H9 (cell line): ENCODE measurements around the gene FBXL13. TPM values are rescaled to one million over a fixed set of nuclear protein-coding genes. Genes with fewer than 3 reads are reported as not detected.

ENCODE experiments used
- DNase-seq: peaks from one replicate; pipeline ENCODE4 v3.0.0-alpha.2; 2017
- H2AFZ ChIP-seq: one replicate; pipeline ENCODE4 v1.6.1; 2013; ENCODE audit warnings: mild to moderate bottlenecking, low read length, control low read depth, moderate library complexity
- H2AK5ac ChIP-seq: 2 replicates; pipeline ENCODE4 v1.6.1; 2013; ENCODE audit warnings: low read length, control low read depth, mixed read lengths; ENCODE audit not compliant: insufficient read length
- H2BK120ac ChIP-seq: one replicate; pipeline ENCODE4 v1.6.1; 2013; ENCODE audit warnings: low read depth, mild to moderate bottlenecking, low read length, control low read depth, inconsistent platforms; ENCODE audit not compliant: poor library complexity, severe bottlenecking
- H2BK12ac ChIP-seq: 2 replicates; pipeline ENCODE4 v1.6.1; 2013; ENCODE audit warnings: low read length, control low read depth, mixed read lengths, low read depth; ENCODE audit not compliant: insufficient read length
- H2BK15ac ChIP-seq: 2 replicates; pipeline ENCODE4 v1.6.1; 2013; ENCODE audit warnings: low read depth, low read length, control low read depth
- H2BK20ac ChIP-seq: one replicate; pipeline ENCODE4 v1.6.1; 2013; ENCODE audit warnings: low read depth, mild to moderate bottlenecking, low read length, control low read depth, inconsistent platforms; ENCODE audit not compliant: poor library complexity, severe bottlenecking
- H2BK5ac ChIP-seq: 2 replicates; pipeline ENCODE4 v1.6.1; 2013; ENCODE audit warnings: low read length, control low read depth, mixed read lengths; ENCODE audit not compliant: insufficient read length
- H3K14ac ChIP-seq: 2 replicates; pipeline ENCODE4 v1.6.1; 2013; ENCODE audit warnings: low read length, control low read depth; ENCODE audit not compliant: insufficient read depth
- H3K18ac ChIP-seq: 2 replicates; pipeline ENCODE4 v1.6.1; 2013; ENCODE audit warnings: low read depth, mild to moderate bottlenecking, mixed read lengths, low read length, control low read depth; ENCODE audit not compliant: insufficient read length
- H3K23ac ChIP-seq: 2 replicates; pipeline ENCODE4 v1.6.1; 2013; ENCODE audit warnings: low read length, control low read depth, mixed read lengths, low read depth; ENCODE audit not compliant: insufficient read length
- H3K23me2 ChIP-seq: 2 replicates; pipeline ENCODE4 v1.6.1; 2013; ENCODE audit warnings: low read depth, mild to moderate bottlenecking, mixed read lengths, low read length, control low read depth; ENCODE audit not compliant: insufficient read length, poor library complexity, severe bottlenecking
- H3K27ac ChIP-seq: 2 replicates; pipeline ENCODE4 v1.5.1; 2013; ENCODE audit warnings: low read length, control low read depth, mixed read lengths, low read depth; ENCODE audit not compliant: insufficient read length
- H3K27me3 ChIP-seq: 2 replicates; pipeline ENCODE4 v1.6.1; 2013; ENCODE audit warnings: low read length, control low read depth, inconsistent platforms; ENCODE audit not compliant: insufficient read depth
- H3K4ac ChIP-seq: 2 replicates; pipeline ENCODE4 v1.6.1; 2013; ENCODE audit warnings: low read depth, mild to moderate bottlenecking, control low read depth, inconsistent platforms, low read length, moderate library complexity
- H3K4me1 ChIP-seq: 2 replicates; pipeline ENCODE4 v1.6.1; 2013; ENCODE audit warnings: low read length, control low read depth, inconsistent platforms; ENCODE audit not compliant: insufficient read depth
- H3K4me2 ChIP-seq: 2 replicates; pipeline ENCODE4 v1.6.1; 2013; ENCODE audit warnings: low read length, control low read depth, mixed read lengths; ENCODE audit not compliant: insufficient read length, insufficient read depth
- H3K56ac ChIP-seq: 2 replicates; pipeline ENCODE4 v1.6.1; 2013; ENCODE audit warnings: low read depth, mild to moderate bottlenecking, mixed read lengths, low read length, control low read depth; ENCODE audit not compliant: insufficient read length
- H3K79me1 ChIP-seq: 2 replicates; pipeline ENCODE4 v1.6.1; 2013; ENCODE audit warnings: low read depth, mild to moderate bottlenecking, moderate library complexity, low read length, control low read depth, inconsistent platforms; ENCODE audit not compliant: insufficient read depth, poor library complexity, severe bottlenecking
- H3K79me2 ChIP-seq: 2 replicates; pipeline ENCODE4 v1.6.1; 2013; ENCODE audit warnings: low read length, control low read depth, inconsistent platforms; ENCODE audit not compliant: insufficient read depth
- H3K9ac ChIP-seq: 2 replicates; pipeline ENCODE4 v1.6.1; 2013; ENCODE audit warnings: low read length, control low read depth, mixed read lengths; ENCODE audit not compliant: insufficient read length; ENCODE audit errors: extremely low read depth
- H3K9me3 ChIP-seq: one replicate; pipeline ENCODE4 v1.6.1; 2013; ENCODE audit warnings: low read depth, low read length, inconsistent platforms; ENCODE audit not compliant: control insufficient read depth
- H3T11ph ChIP-seq: one replicate; pipeline ENCODE4 v1.6.1; 2013; ENCODE audit warnings: mild to moderate bottlenecking, low read length, control low read depth, inconsistent platforms
- H4K20me1 ChIP-seq: one replicate; pipeline ENCODE4 v1.6.1; 2013; ENCODE audit not compliant: control insufficient read depth, insufficient read length, insufficient read depth
- H4K5ac ChIP-seq: 2 replicates; pipeline ENCODE4 v1.6.1; 2013; ENCODE audit warnings: low read depth, mild to moderate bottlenecking, mixed read lengths, low read length, control low read depth; ENCODE audit not compliant: insufficient read length
- H4K8ac ChIP-seq: replicated peaks from 2 replicates; pipeline ENCODE4 v1.6.1; 2013; ENCODE audit warnings: low read length, control low read depth, mixed read lengths, low read depth; ENCODE audit not compliant: insufficient read length
- H4K91ac ChIP-seq: 2 replicates; pipeline ENCODE4 v1.6.1; 2013; ENCODE audit warnings: low read depth, mild to moderate bottlenecking, moderate library complexity, mixed read lengths, low read length, control low read depth; ENCODE audit not compliant: insufficient read length
- H3K27ac Mint-ChIP-seq, 3 experiments: 2 replicates in 2 of 3; 3 replicates in 1 of 3; pipeline ENCODE4 v1.8.0; 2020 to 2021; ENCODE audit warnings: mixed read lengths in 3 of 3, mild to moderate bottlenecking in 1 of 3, moderate library complexity in 1 of 3
- H3K27me3 Mint-ChIP-seq: 2 replicates; pipeline ENCODE4 v1.8.0; 2021; ENCODE audit warnings: low read depth, mild to moderate bottlenecking, moderate library complexity, mixed read lengths
- H3K36me3 Mint-ChIP-seq, 3 experiments: 2 replicates in 2 of 3; 3 replicates in 1 of 3; pipeline ENCODE4 v1.8.0; 2020 to 2021; ENCODE audit warnings: low read depth in 3 of 3, mixed read lengths in 3 of 3; ENCODE audit not compliant: insufficient read depth in 1 of 3
- H3K4me1 Mint-ChIP-seq, 2 experiments: 2 replicates each; pipeline ENCODE4 v1.8.0; 2020; ENCODE audit warnings: mixed read lengths in 2 of 2
- H3K4me3 Mint-ChIP-seq, 2 experiments: 2 replicates in 1 of 2; 3 replicates in 1 of 2; pipeline ENCODE4 v1.8.0; 2020 to 2021; ENCODE audit warnings: mild to moderate bottlenecking in 2 of 2, mixed read lengths in 2 of 2, moderate library complexity in 1 of 2
- H3K9me3 Mint-ChIP-seq, 2 experiments: 2 replicates in 1 of 2; 3 replicates in 1 of 2; pipeline ENCODE4 v1.8.0; 2020; ENCODE audit warnings: mild to moderate bottlenecking in 2 of 2, mixed read lengths in 2 of 2, moderate library complexity in 1 of 2
- CTCF ChIP-seq: fragments of 200-600 bp; sonication (generic); conservative IDR thresholded peaks from 3 replicates; pipeline ENCODE4 v1.8.0; 2021; ENCODE audit warnings: antibody characterized with exemption, mild to moderate bottlenecking
- WGBS: extraction: QIAGEN DNeasy Blood & Tissue Kit; methylation state at CpG from one replicate; pipeline ENCODE4 v1.1.7; 2013; ENCODE audit warnings: missing lambda C conversion rate, low lambda C conversion rate, mixed read lengths; ENCODE audit not compliant: insufficient read length; ENCODE audit errors: extremely low coverage; 5-methylcytosine and 5-hydroxymethylcytosine counted together
- total RNA-seq: library from RNA; stranded (reverse); gene quantifications from 2 replicates; pipeline ENCODE4 v1.2.1, GENCODE V29; 2021

Gene FBXL13
- total RNA-seq, 1 experiment from 2014 or later, result 4.4 TPM

DNA sequence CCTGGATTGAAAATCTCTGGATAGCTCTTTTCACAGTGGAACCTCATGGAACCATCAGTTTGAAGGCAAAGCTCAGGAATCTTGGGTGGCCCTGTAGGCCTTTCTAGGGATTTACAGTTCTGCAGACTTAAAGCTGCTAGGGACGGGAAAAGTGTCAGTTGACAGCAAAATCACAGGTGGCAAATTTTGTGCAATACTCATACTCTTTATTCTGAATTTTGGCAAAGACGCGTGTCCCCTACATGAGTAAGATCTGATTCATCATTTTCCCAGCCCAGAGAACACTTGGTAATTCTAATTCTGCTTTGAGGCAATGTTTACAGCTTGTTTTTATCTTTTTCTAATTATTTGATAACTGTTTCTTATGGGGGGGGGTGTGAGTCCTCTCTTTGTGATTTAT is 158.2 kb downstream of the FBXL13 start:
- peaks cover 40 to 51% of the 10 kb centered on the region in 2 experiments for H3K4me1 Mint-ChIP-seq
- Histone ChIP-seq H2AK5ac (no peak overlapping the region), H3K9ac (no peak overlapping the region), H4K91ac (no peak overlapping the region), H4K5ac (no peak overlapping the region), H3K4me1 (peaks cover 3% of the 10 kb centered on the region), H2AFZ (no peak overlapping the region), H2BK20ac (no peak overlapping the region), H3K9me3 (no peaks in the 10 kb centered on the region), H3K79me2 (no peaks in the 10 kb centered on the region), H3K27ac (no peak overlapping the region), H3K4me2 (no peak overlapping the region), H3T11ph (no peak overlapping the region), H2BK12ac (no peak overlapping the region), H3K23me2 (no peaks in the 10 kb centered on the region), H3K79me1 (no peaks in the 10 kb centered on the region), H2BK15ac (no peak overlapping the region), H3K18ac (no peak overlapping the region), H2BK5ac (no peak overlapping the region), H2BK120ac (no peak overlapping the region), H3K27me3 (no peaks in the 10 kb centered on the region), H4K20me1 (no peaks in the 10 kb centered on the region), H4K8ac (no peak overlapping the region), H3K14ac (no peak overlapping the region), H3K4ac (no peak overlapping the region), H3K56ac (no peak overlapping the region), H3K23ac (no peak overlapping the region)
- no peaks in the 10 kb centered on the region for H3K36me3 Mint-ChIP-seq
- no peak for DNase-seq
- no peak overlapping the region for H3K27ac Mint-ChIP-seq
- TF ChIP-seq CTCF, result no peak
- WGBS, result no CpG with 5 or more reads among the region's 3 CpGs
- H3K9me3 Mint-ChIP-seq, result no peaks in the 10 kb centered on the region
- H3K27me3 Mint-ChIP-seq, result no peaks in the 10 kb centered on the region
- no peak overlapping the region for H3K4me3 Mint-ChIP-seq
